Activated CD4-positive, alpha-beta T cell treated with anti-CD3 and anti-CD28 coated beads for 48 hours (primary cell): Measurements from ENCODE around the gene LDHD.
"Not testable (repeated sequence)": the region's sequence is repeated elsewhere in the genome, so short reads cannot be mapped to it uniquely, and the experiment has no call there.

ENCODE experiments used
- DNase-seq: peaks from one replicate; pipeline ENCODE4 v3.0.0-alpha.2; 2020

Gene LDHD

DNA sequence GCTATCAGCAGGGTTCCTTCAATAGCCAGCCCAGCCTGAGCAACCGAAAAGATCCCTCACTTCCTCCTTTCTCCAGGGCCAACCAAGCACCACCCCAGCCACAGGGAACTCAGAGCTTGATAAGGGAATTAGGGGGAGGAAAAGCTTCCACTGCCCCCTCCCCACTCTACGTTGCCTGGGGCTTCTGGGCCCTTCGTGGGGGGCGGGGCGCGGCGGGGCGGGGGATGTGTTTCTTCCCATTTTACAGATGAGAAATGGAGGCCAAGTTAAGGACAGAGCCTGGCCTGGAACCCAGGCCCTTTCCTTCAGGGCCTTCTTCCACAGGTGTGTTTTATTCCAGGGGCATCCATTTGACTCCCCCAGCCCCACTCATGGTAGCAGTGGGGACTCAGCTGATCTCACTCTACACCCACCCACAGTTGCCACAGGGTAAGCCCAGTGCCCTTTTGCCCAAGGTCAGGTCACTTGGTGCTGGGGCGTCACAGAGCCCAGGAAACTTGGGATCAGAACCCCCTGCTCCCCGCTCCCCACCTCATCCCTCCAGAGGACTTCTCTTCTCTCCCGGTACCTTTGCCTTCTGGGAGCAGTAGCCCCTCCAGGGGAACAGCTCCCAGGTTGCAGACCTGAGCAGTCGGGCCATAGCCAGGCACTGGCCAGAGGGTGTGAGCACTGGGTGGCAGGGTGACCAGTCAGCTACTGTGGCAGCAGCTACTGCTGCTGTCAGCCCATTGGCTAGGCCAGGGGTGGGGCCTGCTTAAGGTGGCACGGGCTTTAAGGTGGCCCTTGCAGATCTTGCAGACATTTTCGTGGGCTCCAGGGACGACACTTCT is at the start of gene LDHD:
Gene LDHD, minus strand, starts transcription at position 700 of the 830 bp plus-strand sequence. Its CDS starts 60 bp downstream, at position 640.
- no peak for DNase-seq

DNA sequence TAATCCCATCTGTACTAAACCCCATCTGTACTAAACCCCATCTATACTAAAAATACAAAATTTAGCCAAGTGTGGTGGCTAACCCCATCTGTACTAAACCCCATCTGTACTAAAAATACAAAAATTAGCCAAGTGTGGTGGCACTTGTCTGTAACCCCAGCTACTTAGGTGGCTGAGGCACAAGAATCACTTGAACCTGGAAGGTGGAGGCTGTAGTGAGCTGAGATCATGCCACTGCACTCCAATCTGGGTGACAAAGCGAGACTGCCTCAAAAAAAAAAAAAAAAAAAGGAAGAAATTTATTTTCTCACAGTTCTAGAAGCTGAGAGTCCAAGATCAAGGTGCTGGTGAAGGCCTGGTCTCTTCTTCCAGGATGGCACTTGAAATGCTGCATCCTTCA is 43.8 kb upstream of the LDHD start:
- DNase-seq, result no peak

GRCh38 chr16:75152635-75153034 is 36.1 kb upstream of the LDHD start:
- DNase-seq, result no peak

DNA sequence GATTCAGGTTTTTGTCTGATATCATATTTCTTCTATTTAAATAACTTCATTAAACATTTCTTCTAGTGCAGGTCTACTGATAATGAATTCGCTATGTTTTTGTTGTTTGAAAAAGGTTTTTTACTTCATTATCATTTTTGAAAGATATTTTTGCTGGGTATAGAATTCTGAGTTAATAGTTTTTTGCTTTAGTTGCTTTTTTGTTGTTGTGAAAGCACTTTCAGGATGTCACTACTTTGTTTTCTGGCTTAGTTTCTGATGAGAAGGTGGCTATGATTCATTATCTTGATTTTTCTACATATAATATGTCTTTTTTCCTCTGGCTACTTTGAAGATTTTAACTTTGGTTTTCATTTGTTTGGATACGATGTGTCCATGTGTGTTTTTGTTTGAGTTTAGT is 35.2 kb upstream of the LDHD start:
- DNase-seq, result no peak

DNA sequence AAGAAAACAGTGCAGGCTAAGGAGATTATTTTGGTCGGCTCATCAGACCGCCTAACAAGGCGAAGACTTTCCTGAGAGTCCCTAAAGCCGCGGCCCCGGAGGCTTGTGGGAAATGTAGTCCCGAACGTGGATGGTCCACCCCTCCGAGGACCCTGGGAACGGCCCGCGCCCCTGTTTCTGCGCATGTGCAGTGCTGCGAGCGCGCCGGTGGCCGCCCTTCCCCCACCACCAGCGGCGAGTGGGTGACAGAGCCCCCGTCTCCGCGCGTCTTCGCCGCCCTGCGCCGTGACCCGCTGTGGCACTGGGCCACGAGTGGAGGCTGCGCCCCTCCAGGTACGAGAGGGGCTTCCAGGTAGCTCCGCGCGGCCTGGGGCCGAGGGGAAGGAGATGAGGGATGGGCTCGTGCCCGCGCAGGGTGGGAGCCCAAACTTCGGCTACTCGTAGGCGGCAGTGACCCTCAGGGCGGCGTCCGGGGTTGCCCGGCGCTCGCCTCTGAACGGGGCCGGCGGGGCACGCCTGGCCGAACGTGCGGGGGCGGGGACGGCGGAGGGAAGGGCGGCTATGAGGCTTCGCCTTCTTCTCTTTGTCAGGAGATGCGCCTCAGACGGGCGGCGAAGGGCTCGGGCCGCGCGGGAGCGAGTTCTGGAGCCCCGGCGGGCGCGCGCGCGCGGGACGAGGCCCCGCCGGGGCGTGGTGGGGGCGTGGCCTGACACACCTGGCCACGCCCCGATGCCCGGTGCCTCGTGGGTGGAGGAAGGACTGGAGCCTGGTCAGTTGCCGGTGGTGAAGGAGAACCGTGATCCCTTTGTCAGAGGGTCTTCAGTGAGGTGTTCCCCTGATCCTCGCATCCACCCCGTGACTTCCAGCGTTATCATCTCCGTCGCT is 32.0 kb upstream of the LDHD start, which contains the start of gene ZFP1:
Gene ZFP1, plus strand, starts transcription at position 214 of the 885 bp plus-strand sequence. CDS start 4,428 bp downstream, outside the sequence.
- peak; percentile 97 for DNase-seq

DNA sequence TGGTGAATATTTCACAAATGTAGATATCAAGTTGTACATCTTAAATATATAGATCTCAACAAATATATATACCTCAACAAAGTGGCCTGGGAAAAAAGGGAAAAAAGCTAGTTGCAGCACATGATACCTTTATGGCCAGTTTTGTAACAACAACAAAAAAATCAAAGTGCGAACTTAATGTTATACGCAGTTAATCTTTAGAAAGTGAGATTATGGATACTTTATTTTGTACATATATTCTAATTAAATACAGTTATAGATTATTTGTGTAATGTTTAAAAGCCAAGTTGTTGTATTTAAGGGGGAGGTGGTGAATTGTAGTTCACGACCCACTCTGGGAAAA is 31.4 kb upstream of the LDHD start:
- no peak for DNase-seq

DNA sequence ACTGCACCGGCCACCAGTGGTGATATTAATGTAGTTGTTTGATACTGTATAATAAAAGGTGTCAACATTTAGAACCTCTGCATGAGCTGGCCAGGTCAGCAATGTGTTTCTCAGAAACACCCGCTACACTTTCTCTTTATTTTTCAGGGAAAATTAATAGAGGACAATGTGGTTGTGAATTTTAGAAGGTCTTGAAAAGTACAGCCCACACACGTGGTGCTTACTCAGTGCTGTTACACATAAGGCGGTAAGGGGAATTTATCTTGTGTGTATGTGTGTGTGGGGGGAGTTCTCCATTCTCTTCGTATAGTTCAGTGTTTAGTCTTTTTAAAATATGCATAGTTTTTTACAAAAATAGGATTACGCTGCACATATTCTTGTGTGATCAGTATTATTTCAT is 27.4 kb upstream of the LDHD start:
- no peak for DNase-seq

DNA sequence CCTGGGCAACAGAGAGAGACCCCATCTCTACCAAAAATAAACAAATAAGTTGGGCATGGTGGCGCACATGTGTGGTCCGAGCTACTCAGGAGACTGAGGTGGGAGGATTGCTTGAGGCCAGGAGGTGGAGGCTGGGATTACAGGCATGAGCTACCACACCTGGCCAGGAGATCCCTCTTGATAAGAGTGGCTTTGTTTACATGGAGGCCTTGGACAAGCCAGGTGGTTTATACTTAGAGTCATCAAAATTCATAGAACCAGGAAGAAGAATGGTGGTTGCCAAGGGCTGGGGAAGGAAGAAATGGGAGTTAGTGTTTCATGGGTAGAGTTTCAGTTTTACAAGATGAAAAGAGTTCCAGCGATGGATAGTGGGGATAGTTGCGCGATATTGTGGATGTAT is 22.9 kb upstream of the LDHD start:
- no peak for DNase-seq

DNA sequence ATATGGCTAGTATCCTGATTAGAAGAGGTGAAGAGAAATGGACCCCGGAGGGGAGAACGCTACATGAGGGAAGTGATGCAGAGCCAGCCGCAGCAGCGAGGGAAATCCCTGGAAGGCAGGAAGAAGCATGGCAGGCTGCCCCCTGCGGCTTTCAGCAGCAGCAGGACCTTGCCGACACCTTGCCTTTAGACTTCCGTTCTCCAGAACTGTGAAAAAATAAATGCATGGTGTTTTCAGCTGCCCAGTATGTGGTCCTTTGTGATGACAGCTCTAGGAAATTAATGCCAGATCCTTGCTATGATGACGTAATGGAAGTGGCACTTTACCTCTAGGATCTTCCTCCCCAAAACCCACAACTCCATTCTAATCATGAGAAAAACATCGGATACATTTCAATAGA is 22.1 kb upstream of the LDHD start:
- peak; percentile 13 for DNase-seq

- no peak for DNase-seq
Observed at GRCh38 chr16:75138233-75138632, 21.7 kb upstream of the LDHD start.

DNA sequence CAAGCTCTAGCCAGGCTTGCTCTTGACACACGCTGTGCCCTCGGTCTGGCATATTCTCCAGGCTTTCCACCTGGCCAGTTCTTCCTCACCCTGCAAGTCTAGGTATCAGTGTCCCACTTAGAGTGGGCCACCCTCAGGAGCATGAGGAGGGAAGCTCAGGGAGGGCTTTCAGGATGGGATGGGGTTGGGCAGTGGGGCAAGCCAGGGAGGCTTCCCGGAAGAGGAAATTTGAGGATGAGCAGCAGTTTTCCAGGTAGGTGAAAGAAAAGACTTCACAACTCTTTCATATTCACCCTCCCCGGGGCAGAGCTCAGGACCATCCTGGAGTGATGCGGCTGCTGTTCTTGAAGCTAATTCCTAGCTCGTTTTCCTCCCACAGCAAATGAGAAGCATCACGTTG is 14.5 kb upstream of the LDHD start:
- DNase-seq, result no peak

GRCh38 chr16:75130150-75130771 is 13.7 kb upstream of the LDHD start:
- no peak for DNase-seq

- not testable (repeated sequence) for DNase-seq
Observed at GRCh38 chr16:75129421-75130149, 13.0 kb upstream of the LDHD start.

GRCh38 chr16:75127713-75128415 is 11.3 kb upstream of the LDHD start:
- DNase-seq, result no peak

DNA sequence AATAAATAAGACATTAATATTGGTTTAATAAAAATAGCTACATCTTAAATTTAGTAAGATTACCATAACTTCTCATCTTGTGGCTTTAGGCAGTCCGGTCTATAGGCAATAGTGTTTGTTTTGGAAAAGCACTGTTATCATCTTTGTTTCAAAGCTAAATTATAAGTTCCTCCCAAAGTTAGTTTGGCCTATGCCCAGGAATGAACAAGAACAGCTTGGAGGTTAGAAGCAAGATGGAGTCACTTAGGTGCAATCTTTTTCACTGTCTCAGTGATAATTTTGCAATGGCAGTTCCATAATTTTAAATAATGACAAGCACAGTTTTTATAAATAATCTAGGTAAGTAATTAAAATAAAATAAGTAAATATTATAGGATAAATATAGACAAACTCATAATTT is 6.0 kb upstream of the LDHD start:
- no peak for DNase-seq

- no peak for DNase-seq
Observed at GRCh38 chr16:75121949-75122568, 5.5 kb upstream of the LDHD start.

DNA sequence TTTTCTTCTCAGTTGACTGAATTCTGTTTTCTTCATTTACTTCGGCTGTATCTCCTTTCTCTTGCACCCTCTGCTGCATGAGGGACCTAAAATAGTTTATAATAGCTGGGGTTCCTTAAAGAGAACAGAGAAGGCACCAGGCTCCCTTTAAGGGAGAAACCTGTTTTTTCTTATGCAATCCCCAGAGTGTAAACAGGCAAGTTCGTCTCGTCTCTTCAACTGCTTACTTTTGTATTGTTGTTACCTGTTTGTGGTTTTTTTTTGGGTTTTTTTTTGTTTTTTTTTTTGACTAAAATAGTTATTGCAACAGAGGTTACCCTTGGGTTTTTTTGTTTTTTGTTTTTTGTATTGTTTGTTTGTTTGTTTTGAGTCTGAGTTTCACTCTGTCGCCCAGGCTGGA is 3.7 kb upstream of the LDHD start:
- DNase-seq, result no peak

GRCh38 chr16:75118943-75119539 is 2.5 kb upstream of the LDHD start:
- no peak for DNase-seq

- no peak for DNase-seq
Observed at GRCh38 chr16:75116911-75117245, 298 bp upstream of the LDHD start.

DNA sequence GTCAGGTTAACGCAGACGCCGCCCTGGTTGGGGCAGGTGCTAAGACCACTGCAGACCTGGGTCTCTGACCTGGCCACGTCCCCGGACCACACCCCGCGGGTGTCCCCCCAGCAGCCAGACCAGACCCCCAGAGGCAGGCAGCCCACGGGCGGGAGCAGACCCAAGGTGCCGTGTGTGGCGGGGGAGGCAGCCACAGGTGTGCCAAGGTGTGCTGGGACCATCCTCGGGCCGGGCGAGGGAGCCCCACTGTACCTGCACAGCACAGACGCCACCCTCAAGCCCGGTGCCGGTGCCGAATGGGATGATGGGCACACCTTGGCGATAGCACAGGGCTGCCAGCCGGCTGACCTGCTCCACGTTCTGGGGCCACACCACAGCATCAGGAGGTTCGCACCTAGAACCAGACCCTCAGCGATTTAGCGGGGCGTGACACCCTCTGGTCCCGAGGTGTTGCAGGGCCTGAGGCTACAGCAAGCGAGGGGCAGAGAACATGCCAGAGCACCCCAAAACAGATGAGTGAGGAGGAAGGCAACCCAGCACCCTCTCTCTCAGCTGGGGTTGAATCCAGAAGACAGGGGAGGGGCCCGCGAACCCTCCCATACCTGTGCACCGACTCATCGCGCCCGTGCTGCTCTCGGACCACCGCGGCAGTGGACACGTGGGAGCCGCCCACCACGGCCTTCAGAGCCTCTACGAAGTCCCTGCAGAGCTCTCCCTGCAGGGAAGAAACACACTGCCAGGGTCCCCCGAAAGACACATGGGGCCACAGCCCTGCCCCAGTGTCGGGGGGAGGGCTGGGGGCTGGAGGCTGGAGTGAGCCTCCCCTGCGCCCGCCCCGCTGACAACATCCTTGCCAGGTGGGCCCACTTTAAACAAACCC is 1.4 kb downstream of the LDHD start:
- no peak for DNase-seq
